SK-N-SH treated with all-trans-retinoic acid at 6 μM for 48 hours (cell line): Measurements from ENCODE around the gene CCRL2.

Experiments
- ATAC-seq: fragments of 200-7000 bp; cut with Tn5 transposase; 3 replicates; pipeline ENCODE4 v1.9.1; 2020; ENCODE audit warnings: mild to moderate bottlenecking, moderate library complexity
- ARNTL ChIP-seq: fragments of 450-650 bp; formaldehyde crosslinking; IDR thresholded peaks from 2 replicates; pipeline ENCODE4 v1.5.0; 2020; ENCODE audit warnings: low read depth, mild to moderate bottlenecking, moderate library complexity, borderline replicate concordance
- BACH2 ChIP-seq: fragments of 250-450 bp; sonication (Bioruptor Pico); IDR thresholded peaks from 2 replicates; pipeline ENCODE4 v1.9.0; 2021; ENCODE audit warnings: mild to moderate bottlenecking, borderline replicate concordance
- CSDC2 ChIP-seq: fragments of 250-450 bp; sonication (Bioruptor Pico); IDR thresholded peaks from 2 replicates; pipeline ENCODE4 v1.5.0; 2020; ENCODE audit warnings: mild to moderate bottlenecking, moderate library complexity
- CSRNP3 ChIP-seq: fragments of 250-450 bp; sonication (Bioruptor Pico); IDR thresholded peaks from 2 replicates; pipeline ENCODE4 v1.5.1; 2021; ENCODE audit warnings: mild to moderate bottlenecking, moderate library complexity
- ESRRG ChIP-seq: fragments of 250-450 bp; sonication (Bioruptor Pico); IDR thresholded peaks from 2 replicates; pipeline ENCODE4 v1.6.1; 2021; ENCODE audit warnings: mild to moderate bottlenecking
- GLIS3 ChIP-seq: fragments of 250-450 bp; sonication (Bioruptor Pico); IDR thresholded peaks from 2 replicates; pipeline ENCODE4 v1.5.0; 2020; ENCODE audit warnings: mild to moderate bottlenecking, moderate library complexity
- ISL1 ChIP-seq: fragments of 250-450 bp; sonication (Bioruptor Pico); IDR thresholded peaks from 2 replicates; pipeline ENCODE4 v2.1.2; 2022; ENCODE audit warnings: mild to moderate bottlenecking, moderate library complexity
- OSR1 ChIP-seq: fragments of 250-450 bp; sonication (Bioruptor Pico); IDR thresholded peaks from 2 replicates; pipeline ENCODE4 v1.8.0; 2022; ENCODE audit warnings: moderate library complexity, mild to moderate bottlenecking, inconsistent platforms
- PPARA ChIP-seq: fragments of 250-450 bp; sonication (Bioruptor Pico); IDR thresholded peaks from 2 replicates; pipeline ENCODE4 v1.5.0; 2020; ENCODE audit warnings: mild to moderate bottlenecking, borderline replicate concordance
- RARB ChIP-seq: fragments of 250-450 bp; sonication (Bioruptor Pico); IDR thresholded peaks from 2 replicates; pipeline ENCODE4 v1.8.0; 2021; ENCODE audit warnings: mild to moderate bottlenecking, moderate library complexity
- SNAI2 ChIP-seq: fragments of 250-450 bp; sonication (Bioruptor Pico); IDR thresholded peaks from 2 replicates; pipeline ENCODE4 v1.5.0; 2020; ENCODE audit warnings: mild to moderate bottlenecking, moderate library complexity
- TCF4 ChIP-seq: fragments of 250-450 bp; sonication (Bioruptor Pico); IDR thresholded peaks from 2 replicates; pipeline ENCODE4 v1.8.0; 2021; ENCODE audit warnings: mild to moderate bottlenecking, moderate library complexity, borderline replicate concordance
- TOX ChIP-seq: fragments of 250-450 bp; sonication (Bioruptor Pico); IDR thresholded peaks from 2 replicates; pipeline ENCODE4 v1.8.0; 2021; ENCODE audit warnings: mild to moderate bottlenecking, moderate library complexity, borderline replicate concordance
- TSHZ2 ChIP-seq: fragments of 250-450 bp; sonication (Bioruptor Pico); IDR thresholded peaks from 2 replicates; pipeline ENCODE4 v1.5.0; 2020; ENCODE audit warnings: mild to moderate bottlenecking, moderate library complexity
- ZC3H10 ChIP-seq: fragments of 250-450 bp; sonication (Bioruptor Pico); IDR thresholded peaks from 2 replicates; pipeline ENCODE4 v1.5.1; 2021; ENCODE audit warnings: mild to moderate bottlenecking, moderate library complexity
- ZNF70 ChIP-seq: fragments of 450-650 bp; formaldehyde crosslinking; IDR thresholded peaks from 2 replicates; pipeline ENCODE4 v1.5.0; 2020; ENCODE audit warnings: mild to moderate bottlenecking, moderate library complexity
- ZNF8 ChIP-seq: fragments of 450-650 bp; formaldehyde crosslinking; IDR thresholded peaks from 2 replicates; pipeline ENCODE4 v1.5.0; 2020; ENCODE audit warnings: mild to moderate bottlenecking, moderate library complexity
- TF ChIP-seq, protein P1 (sequence below): fragments of 250-450 bp; sonication (Bioruptor Pico); IDR thresholded peaks from 2 replicates; pipeline ENCODE4 v1.8.0; 2020; ENCODE audit warnings: mild to moderate bottlenecking, moderate library complexity, borderline replicate concordance
- TF ChIP-seq, protein P2 (sequence below): fragments of 250-450 bp; sonication (Bioruptor Pico); IDR thresholded peaks from 2 replicates; pipeline ENCODE4 v1.8.0; 2021; ENCODE audit warnings: low read depth, mild to moderate bottlenecking, moderate library complexity, borderline replicate concordance
- TF ChIP-seq, protein P3 (sequence below): fragments of 250-450 bp; sonication (Bioruptor Pico); IDR thresholded peaks from 2 replicates; pipeline ENCODE4 v1.5.1; 2020; ENCODE audit warnings: low read depth, mild to moderate bottlenecking, moderate library complexity

CCRL2 gene

GRCh38 chr3:46393011-46393410, 14.0 kb upstream of the CCRL2 start:
- no peak for ATAC-seq

DNA sequence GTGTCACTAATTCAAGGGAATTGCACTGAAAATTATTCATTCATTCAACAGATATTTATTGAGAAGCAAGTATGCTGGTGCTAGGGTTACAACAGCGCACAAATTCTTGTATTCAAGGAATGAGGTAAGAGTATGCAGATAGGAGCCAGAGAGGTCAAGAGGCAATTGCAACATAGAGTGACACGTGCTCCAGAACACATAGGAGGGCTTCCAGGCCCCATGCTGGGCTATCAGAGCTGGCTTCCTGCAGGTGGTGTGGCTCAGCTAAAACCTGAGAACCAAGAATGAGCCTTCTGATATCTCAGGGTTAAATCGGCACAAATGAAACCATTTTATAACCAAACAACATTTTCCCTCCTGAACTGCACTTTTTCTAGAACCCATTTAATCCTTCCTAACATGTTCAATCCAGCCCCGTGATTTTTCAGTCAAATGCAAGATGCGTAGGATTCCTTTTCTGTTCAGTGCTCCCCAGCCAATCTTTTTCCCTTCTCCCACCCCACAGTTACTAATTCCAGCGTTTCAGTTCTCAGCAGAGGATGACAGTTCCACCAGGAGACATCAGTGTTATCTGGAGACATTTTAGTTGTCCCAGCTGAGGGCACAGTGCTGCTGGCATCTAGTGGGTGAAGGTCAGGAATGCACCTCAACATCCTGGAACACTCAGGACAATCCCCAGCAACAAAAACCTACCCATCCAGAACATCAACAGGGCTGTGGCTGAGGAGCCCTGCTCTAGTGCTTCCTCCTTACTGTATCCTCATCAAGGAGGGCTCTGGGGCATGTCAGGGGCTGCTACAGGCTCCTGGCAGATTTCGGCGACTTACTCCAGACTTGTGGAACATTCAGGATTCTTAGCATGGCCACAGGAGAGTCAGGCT, 13.3 kb upstream of the CCRL2 start:
- ATAC-seq: no peak

More at GRCh38 chr3:46393011-46393410, 14.0 kb upstream of the CCRL2 start:
- TF ChIP-seq CSRNP3 (CRISPR knock-in tag) (no peak), ARNTL (no peak), OSR1 (CRISPR knock-in tag) (no peak), BACH2 (no peak)
- TF ChIP-seq, protein P1, sequence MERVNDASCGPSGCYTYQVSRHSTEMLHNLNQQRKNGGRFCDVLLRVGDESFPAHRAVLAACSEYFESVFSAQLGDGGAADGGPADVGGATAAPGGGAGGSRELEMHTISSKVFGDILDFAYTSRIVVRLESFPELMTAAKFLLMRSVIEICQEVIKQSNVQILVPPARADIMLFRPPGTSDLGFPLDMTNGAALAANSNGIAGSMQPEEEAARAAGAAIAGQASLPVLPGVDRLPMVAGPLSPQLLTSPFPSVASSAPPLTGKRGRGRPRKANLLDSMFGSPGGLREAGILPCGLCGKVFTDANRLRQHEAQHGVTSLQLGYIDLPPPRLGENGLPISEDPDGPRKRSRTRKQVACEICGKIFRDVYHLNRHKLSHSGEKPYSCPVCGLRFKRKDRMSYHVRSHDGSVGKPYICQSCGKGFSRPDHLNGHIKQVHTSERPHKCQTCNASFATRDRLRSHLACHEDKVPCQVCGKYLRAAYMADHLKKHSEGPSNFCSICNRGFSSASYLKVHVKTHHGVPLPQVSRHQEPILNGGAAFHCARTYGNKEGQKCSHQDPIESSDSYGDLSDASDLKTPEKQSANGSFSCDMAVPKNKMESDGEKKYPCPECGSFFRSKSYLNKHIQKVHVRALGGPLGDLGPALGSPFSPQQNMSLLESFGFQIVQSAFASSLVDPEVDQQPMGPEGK (CRISPR knock-in tag): no peak

More for the DNA sequence above, 13.3 kb upstream of the CCRL2 start:
- TF ChIP-seq, protein P2, sequence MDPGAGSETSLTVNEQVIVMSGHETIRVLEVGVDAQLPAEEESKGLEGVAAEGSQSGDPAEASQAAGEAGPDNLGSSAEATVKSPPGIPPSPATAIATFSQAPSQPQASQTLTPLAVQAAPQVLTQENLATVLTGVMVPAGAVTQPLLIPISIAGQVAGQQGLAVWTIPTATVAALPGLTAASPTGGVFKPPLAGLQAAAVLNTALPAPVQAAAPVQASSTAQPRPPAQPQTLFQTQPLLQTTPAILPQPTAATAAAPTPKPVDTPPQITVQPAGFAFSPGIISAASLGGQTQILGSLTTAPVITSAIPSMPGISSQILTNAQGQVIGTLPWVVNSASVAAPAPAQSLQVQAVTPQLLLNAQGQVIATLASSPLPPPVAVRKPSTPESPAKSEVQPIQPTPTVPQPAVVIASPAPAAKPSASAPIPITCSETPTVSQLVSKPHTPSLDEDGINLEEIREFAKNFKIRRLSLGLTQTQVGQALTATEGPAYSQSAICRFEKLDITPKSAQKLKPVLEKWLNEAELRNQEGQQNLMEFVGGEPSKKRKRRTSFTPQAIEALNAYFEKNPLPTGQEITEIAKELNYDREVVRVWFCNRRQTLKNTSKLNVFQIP (CRISPR knock-in tag): no peak
- TF ChIP-seq BACH2: no peak
- TF ChIP-seq OSR1 (CRISPR knock-in tag): no peak
- no peak for TF ChIP-seq CSDC2 (CRISPR knock-in tag)
- no peak for TF ChIP-seq ZNF70 (CRISPR knock-in tag)
- no peak for TF ChIP-seq TSHZ2 (CRISPR knock-in tag)
- no peak for TF ChIP-seq SNAI2 (CRISPR knock-in tag)
- TF ChIP-seq, protein P3, sequence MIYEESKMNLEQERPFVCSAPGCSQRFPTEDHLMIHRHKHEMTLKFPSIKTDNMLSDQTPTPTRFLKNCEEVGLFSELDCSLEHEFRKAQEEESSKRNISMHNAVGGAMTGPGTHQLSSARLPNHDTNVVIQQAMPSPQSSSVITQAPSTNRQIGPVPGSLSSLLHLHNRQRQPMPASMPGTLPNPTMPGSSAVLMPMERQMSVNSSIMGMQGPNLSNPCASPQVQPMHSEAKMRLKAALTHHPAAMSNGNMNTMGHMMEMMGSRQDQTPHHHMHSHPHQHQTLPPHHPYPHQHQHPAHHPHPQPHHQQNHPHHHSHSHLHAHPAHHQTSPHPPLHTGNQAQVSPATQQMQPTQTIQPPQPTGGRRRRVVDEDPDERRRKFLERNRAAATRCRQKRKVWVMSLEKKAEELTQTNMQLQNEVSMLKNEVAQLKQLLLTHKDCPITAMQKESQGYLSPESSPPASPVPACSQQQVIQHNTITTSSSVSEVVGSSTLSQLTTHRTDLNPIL: no peak
- no peak for TF ChIP-seq TCF4 (CRISPR knock-in tag)
- no peak for TF ChIP-seq GLIS3 (CRISPR knock-in tag)
- TF ChIP-seq CSRNP3 (CRISPR knock-in tag): no peak
- TF ChIP-seq TOX (CRISPR knock-in tag): no peak
- TF ChIP-seq ISL1 (CRISPR knock-in tag): no peak
- TF ChIP-seq ZNF8: no peak
- no peak for TF ChIP-seq RARB
- no peak for TF ChIP-seq ESRRG (CRISPR knock-in tag)
- TF ChIP-seq PPARA (CRISPR knock-in tag): no peak
- no peak for TF ChIP-seq ARNTL
- no peak for TF ChIP-seq ZC3H10 (CRISPR knock-in tag)
